Inflammatory macrophage (primary cell): Measurements from ENCODE around the gene PDE10A.

Experiments
- DNase-seq, 2 donors: peaks; one replicate each; pipeline ENCODE4 v3.0.0-alpha.2; 2020 to 2022

Gene PDE10A

GRCh38 chr6:165365371-165365770 is 297.7 kb downstream of the PDE10A start:
- no peak for DNase-seq

- no peak for DNase-seq
Measured at GRCh38 chr6:165345700-165346099, 317.3 kb downstream of the PDE10A start.

GRCh38 chr6:165340532-165340931 is 322.5 kb downstream of the PDE10A start:
- no peak for DNase-seq

GRCh38 chr6:165325609-165326008 is 337.4 kb downstream of the PDE10A start:
- DNase-seq = no peak

- DNase-seq = no peak
Measured at GRCh38 chr6:165321555-165322145, 341.4 kb downstream of the PDE10A start.

- no peak for DNase-seq
Measured at GRCh38 chr6:165321150-165321549, 341.9 kb downstream of the PDE10A start.

- no peak for DNase-seq
Measured at GRCh38 chr6:165317723-165318122, 345.3 kb downstream of the PDE10A start.

GRCh38 chr6:165308926-165309731 is 353.9 kb downstream of the PDE10A start, which contains the start of gene C6orf118:
Gene C6orf118, minus strand, starts transcription at chr6:165309605. Its CDS starts 19 bp downstream, at chr6:165309586.
- DNase-seq = no peak

GRCh38 chr6:165306955-165307354 is 356.1 kb downstream of the PDE10A start:
- DNase-seq = no peak

- DNase-seq = no peak
Measured at GRCh38 chr6:165301372-165302246, 361.4 kb downstream of the PDE10A start.

- no peak for DNase-seq
Measured at GRCh38 chr6:165300422-165300936, 362.6 kb downstream of the PDE10A start.

- DNase-seq = no peak
Measured at GRCh38 chr6:165298875-165299274, 364.2 kb downstream of the PDE10A start.

GRCh38 chr6:165298402-165298801 is 364.6 kb downstream of the PDE10A start:
- no peak for DNase-seq

GRCh38 chr6:165292657-165293056 is 370.4 kb downstream of the PDE10A start:
- DNase-seq = no peak
